GM19452 (cell line): ENCODE measurements around the gene C1orf174.

Experiments used
- ATAC-seq: cut with Tn5 transposase; IDR thresholded peaks from one replicate; pipeline ENCODE4 v1.9.1; 2021; ENCODE audit not compliant: unreplicated experiment

Gene C1orf174

DNA sequence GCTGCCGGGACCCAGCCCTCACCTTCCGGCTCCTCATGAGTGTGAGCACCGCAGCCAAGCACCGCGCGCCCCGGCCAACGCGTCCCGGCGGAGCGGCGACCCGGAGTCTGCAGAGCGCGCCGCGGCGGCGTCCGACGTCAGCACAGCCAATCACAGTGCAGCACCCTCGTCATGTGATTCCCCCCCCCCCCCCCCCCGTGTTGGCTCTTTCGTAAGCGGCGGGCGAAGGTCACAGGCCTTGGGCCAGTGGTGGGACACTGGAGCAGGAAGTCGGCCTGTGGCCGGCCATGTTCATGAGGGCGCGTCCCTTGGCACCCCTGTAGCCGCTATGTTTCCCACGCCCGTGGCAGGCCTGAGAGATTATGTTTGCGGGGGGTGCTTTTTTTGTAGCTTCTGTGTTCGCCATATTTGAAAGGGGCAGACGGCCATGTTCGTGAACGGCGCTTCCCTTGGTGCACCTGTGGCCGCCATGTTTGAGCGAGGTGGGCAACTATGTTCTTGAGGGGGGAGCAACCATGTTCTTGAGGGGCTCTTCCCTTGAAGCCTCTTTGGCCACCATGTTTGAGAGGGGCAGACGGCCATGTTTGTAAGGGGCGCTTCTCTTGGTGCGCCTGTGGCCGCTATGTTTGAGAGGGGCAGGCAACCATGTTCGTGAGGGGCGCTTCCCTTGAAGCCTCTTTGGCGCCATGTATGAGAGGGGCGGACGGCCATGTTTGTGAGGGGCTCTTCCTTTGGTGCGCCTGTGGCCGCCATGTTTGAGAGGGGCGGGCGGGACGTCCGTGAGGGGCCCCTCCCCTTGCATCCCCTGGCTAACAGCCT lies at the start of gene C1orf174:
Gene C1orf174, minus strand, starts transcription at position 123 of the 819 bp plus-strand sequence. Its CDS starts 86 bp downstream, at position 37.
- ATAC-seq: peak; percentile 64

DNA sequence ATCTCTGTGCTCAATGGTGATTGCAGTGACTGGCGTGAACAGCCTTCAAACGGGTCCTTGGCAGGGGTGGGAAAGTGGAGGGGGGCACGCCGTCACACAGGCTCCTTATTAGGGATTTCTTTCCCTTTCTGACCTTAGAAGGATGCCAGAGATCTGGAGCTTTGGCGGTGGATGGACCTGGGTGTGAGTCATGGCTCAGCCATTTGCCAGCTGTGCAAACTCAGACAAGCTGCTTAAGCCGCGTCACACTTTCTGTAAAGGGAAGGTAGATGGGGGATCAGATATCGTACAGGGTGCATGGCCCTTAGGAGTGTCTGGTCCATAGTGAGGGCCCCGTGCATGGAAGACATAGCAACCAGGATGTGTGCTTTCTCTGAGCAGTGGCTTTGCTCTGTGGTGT lies 48.3 kb upstream of the C1orf174 start:
- ATAC-seq: no peak

DNA sequence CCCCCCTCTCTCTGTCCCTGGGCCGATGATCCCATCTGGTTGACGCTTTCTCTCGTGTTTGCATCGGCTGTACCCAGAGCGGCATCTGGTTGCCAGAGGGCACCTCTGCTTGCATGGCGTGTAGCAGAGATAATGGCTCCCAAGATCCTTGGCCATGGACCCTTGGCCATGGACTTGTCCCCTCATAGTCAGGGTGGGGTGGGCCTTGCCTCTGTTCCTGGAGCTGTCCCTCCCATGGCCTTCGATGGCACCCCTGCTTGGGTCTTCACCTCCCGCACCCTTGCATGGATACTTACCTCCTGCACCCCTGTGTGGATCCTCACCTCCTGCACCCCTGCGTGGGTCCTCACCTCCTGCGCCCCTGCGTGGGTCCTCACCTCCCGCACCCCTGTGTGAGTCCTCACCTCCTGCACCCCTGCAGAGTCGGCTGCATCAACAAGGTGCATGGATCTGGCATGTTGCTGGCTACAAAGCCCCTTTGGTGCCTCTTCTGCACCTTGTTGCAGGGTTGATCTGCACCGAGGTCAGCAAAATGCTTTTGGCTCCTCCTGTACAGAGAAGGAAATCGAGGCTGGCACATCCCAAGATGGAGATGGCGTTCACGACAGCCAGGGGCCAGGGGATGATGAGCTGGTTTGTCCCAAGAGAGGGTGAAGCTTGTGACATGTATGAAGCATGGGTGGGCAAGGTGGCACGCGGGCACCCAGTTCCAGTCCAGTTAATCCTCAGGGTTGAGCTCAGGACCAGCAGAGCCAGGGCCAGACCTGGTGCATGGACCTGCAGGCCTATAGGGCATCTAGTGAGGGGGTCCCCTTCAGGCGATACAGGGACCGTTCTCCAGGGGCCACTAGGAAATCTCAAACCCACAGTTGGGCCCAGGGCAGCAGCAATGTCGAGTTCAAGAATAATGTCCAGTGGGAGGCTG lies 46.1 kb upstream of the C1orf174 start:
- no peak for ATAC-seq

DNA sequence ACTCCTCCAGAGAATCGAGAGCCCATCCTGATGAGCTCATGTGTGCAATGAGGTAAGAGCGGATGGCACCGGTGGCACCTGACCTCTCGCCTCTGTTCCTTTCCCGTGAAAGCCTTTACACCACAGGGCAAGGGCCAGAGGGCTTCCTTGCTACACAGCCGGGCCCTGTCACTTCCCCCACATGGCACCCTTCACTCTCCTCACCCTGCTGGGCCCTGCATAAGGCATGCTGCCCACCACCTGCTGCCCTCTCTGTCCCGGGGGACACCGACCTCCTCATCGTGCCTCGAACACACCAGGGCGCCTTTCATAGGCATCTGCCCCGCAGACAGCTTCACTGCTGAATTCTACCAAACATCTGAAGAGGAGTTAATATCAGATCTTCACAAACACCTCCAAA lies 45.1 kb upstream of the C1orf174 start:
- no peak for ATAC-seq

DNA sequence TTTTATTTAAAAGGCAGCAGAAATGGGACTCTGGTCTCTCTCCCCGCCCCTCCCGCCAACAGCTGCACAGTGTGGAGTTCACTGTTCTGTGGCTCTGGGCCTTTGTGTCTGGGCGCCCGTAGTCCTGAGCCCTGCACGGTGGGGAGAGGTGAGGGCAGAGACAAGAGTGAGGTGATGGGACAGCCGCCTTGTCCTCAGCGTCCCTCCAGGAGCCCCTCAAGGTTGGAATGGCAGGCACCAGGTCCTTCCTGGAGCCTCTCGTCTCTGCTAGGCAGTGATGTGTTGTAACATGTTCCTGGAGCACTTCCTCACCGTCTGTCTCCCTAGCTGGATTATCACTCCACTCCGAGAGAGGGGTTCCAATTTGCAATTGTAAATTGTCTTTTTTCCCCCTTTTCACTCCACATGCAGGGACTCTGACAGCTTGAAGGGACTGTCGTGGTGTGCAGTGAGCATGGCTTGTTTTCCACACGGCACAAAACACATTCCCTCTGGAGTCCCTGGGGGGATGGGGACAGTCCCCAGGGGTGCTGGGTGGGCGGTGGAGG lies 44.6 kb upstream of the C1orf174 start:
- no peak for ATAC-seq

DNA sequence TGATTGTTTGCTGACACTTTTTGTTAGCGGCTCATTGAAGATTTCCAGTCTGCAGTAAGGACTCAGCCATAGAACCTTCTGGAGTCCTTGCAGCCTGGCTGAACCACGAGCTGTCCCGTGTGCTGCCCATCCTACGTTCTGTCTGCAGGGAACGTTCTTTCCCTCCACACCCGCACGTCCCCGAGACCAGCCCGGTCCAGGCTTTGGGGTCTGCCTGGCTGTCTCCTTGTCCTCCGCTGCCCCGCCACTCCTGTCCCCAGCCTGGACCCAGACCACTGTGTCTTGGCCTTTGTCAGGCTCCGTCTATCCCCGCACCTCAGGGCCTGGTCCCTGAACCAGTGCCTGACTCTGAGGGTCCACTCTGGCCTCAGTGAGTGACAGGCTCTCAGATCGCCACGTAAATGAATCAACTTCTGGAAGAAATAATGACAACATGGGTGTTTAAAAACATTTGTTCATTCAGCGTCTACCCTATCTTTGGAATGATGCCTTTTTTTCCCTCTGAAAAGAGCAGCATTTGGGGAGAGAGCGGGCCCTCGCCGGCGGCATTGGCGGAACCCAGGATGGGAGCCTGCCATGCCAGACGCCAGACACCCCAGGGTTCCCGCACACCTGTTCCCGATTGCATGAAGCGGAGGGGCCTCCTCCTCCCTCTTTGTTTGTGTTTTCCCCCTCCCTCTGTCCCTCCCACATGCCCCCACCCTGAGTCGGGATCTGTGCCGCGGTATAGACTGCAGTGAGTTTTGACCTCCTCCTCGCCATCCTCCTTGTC lies 43.9 kb upstream of the C1orf174 start:
- ATAC-seq: no peak

DNA sequence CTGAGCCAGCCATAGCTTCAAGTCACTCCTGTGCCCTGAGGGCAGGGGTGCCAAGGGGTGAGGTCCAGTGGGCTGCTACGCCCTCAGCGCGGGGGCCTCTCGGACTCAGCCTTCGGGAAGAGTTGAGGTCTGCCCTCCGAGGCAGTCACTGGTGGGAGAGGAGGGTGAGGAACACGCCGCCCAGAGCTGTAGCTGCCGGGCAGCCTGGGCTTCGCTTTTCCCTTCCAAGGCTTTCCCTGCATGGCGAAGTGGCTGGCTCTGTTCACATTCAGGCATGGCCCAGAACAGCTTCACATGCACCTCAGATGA lies 43.0 kb upstream of the C1orf174 start:
- no peak for ATAC-seq

DNA sequence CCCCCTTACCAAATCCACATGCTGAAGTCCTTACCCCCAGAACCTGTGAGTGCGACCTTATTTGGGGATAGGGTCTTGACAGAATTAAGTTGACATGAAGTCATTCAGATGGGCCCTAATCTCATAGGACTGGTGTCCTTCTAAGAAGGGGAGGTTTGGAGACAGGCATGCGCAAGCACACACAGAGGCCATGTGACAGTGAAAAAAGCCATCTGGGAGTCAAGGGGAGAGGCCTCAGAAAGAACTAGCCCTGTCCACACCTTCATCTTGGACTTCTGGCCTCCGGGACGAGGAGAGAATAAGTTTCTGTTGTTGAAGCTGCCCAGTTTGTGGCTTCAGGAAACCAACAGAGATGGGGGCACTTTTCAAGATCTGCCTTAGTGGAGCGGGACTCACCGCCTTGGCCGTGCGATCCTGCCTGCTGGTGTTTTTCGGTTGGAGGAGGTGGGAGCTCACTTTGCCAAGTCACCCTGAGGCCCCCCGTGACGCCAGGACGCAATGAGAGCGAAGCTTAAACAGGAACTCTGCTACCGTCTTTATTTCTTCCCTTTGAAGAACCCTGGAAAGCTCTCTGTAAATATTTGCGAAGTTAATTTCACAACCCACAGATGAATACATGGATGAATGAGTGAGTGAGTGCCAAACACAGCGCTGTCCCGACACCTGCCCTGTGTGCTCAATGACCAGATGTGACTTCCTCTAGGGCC lies 42.5 kb upstream of the C1orf174 start:
- no peak for ATAC-seq

DNA sequence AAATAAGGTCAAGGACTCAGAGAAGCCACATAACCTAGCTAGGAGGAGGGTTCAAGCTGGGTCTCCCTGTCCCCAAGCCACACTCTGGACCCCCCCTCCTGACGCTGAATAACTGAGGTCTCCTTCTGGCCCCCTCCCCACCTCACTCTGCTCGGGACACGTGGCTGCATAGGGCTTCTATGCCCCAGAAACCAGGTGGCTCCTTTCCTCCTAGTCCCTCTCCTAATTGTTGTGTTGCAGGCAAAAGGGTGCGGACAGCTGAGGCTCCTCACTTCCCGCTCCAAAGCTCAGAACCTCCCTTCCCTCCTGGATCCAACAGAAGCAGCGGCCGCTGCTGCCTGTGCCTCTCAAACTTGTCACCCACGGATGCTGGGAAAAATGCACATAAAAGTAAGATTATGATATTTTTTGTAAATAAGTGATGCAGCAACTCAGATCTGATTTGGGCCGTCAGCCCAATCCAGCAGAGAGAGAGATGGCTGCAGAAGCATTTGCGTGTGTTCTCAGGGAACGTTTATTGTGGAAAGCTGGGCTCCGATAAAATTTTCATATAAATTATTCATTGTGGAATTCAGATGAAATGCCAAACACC lies 40.8 kb upstream of the C1orf174 start:
- ATAC-seq: no peak

DNA sequence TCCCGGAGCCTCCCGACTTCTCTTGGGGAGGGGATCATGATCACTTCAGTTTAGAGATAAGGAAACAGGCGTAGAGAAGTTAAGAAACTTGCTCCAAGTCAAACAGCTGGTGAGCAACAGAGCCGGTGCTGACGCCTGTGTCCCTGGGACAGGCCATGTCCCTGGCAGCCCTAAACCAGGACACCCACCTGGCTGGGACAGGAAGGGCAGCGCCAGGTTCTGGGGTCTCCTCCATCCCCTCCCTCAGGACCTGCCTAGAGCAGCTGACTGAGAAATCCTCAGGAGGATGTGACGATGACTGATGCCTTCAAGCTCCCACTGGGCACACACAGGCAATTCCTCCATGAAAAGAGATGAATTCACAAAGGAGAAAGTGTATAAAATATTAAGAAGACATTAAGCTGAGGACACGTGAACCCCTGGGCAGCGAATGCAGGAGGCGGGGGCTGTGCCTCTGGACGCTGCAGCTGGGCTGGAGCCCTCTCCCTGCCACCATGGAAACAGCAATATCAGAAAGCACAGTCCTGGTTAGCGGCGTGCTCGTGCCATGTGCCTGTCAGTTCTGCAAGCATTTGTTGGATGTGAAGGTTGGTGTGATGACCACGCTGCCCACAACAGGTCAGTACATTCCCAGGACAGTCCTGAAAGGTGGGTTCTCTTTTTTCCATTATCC lies 40.1 kb upstream of the C1orf174 start:
- ATAC-seq: no peak

DNA sequence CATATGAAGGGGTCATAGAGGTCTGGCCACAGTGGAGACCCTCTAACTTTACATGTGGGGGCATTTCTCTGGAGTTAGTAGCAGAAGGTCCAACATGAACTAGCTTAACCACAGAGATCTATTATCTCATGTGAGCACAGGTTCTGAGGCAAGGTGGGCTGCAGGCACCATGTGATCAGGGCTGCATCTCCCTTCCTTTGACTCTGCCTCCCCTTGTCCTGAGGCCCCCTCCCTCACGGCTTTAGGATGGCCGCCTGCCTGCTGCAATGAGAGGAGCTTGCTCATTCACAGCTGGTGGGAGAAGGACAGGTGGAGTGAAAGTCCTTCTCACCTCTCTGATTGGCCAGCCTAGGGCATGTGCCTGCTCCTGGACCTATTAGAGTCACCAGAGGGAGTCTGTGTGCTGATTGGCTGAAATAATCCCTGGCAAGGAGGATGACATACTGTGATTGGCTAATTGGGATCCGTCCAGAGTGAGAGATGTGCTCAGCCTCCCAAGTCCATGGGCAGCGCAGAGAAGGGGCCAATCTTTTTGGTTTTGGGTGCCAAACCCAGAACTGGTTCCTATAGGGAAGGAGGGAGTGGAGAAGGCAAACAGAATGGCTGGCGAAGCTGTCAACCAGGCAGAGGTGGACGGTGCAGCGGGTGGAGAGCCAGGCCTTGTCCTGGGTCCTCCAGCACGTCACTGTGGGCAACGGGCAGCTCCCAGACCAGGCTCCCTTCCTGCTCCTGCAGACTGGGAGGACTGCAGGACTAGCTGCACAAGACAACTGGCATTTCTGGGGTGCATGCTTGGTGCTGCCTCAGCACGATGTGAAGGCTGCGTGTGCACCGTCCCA lies 39.4 kb upstream of the C1orf174 start:
- ATAC-seq: no peak

DNA sequence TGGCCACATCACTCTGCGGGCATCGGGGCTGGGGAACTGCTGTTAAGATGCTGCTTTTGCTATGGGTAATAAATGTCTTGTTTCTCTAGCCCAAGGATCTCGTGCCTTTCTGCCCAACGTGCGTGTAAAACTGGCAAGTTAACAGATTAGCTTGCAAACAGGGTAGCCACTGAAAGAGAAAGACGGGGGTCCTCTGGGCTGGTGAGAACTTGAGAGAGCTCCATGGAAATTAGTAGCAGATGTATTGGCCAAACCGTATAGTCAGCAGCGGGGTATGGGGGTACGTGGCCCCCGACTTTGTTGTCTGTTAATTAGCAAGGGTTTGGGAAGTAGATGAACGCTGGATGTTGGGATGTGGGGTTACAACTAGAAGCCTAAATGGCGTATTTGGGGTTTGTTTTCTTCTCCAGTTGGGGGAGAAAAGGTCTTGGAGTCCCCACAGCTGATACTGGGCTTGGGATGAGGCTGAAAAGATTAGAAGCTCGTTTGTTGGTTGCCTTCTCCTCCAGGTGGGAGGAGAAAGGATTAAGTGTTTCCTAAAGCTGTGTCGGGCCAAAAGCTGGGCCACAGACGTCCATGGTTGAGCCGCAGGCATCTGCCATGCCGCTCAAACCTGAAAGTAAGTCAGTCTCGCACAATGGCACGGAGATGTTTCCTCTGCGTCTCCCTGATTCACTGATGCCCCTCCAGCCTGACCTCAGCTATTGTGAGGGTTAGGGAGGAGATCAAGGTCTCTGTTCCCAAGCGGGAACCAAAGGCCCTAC lies 32.3 kb upstream of the C1orf174 start:
- ATAC-seq: no peak

DNA sequence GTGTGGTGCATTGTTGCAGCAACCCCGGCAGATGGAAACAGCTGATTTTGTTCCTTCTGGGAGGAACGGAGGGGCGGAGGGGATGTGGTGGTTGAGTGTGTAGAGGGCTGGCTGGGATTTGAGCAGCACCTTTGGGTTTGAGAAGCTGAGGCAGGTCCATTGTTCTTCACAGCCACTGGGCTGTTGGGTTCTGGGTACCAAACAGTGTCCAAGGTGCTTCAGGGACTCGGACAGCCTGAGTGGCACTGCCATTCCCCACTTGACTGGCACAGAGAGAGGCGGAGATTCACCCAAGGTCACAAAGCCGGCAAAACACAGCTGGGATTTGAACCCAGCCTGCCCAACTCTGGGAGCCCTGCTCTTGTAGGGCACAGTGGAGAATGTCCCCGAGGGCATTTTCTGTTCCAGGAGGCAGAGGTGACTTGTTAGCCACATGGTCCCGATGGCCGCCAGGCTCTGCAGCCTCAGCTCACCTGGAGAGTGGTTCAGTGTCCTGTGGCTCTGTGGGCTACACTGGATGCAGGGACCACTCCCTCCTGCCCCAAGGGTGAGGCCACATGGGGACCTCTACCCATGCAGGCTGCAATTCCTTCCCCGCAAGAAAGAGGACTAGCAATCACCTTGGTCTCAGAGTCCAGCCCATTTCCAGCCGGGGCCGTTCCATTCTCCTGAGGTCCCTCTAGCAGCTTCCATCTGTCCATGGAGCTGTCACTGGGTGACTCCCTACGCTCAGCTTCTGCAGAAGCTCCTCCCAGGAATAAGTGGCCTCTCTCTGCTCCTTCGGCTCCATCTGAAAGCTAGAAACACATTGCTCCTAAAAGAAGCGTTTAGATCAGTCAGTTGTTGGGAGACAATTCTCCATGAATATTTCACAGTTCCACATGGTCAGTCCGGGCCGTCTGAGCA lies 31.2 kb upstream of the C1orf174 start:
- ATAC-seq: no peak

DNA sequence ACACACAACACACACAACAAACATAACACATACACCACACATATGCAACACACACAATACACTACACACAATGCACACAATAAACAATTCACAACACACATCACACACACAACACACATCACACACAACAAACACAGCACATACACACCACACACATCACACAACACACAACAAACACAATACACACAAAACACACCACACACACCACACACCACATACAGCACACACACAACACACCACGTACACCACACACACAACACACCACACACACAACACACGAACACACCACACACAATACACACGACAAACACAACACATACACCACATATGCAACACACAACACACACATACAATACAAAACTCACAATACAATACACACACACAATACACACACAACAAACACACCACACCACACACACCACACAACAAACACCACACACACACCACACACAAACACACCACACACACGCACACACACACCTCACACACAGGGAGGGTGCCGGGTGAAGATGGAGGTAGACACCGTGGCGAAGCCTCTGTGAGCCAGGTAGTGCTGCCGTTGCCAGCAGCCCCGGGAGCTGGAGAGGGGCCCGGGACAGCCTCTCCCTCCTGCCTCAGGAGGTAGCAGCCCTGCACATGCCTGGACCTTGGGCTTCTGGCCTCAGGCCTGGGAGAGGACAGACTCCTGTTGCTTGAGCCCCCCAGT lies 30.4 kb upstream of the C1orf174 start:
- ATAC-seq: no peak

DNA sequence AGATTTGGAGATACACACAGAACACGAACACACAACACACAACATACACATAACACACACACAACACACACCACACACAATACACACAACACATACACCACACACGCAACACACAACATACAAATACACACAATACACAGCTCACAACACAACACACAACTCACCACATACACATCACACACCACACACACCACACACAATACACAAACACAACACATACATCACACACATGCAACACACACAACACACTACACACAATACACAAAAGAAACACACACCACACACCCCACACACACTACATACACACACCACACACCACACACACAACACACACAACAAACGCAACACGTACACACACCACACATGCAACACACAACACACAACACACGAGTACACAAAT lies 29.1 kb upstream of the C1orf174 start:
- ATAC-seq: no peak

DNA sequence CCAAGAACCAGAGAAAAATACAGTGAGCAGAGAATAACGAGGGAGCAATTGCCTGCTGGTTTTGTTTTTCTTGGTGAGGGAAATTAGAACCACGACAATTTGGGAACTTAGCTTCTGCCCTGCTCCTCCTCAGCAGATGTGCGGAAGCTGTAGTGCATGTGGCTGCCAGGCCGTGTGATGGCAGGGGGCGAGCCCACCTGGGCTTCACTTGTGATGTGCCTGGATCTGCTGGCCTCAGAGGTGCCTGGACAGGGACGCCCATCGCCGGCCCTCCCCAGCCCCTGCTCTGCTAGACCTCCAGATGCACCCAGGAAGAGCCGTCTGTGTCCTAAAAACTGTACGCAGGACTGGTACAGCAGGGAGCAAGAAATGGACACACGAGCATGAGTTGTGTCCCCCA lies 28.5 kb upstream of the C1orf174 start:
- ATAC-seq: no peak
